Lung (tissue), 12 donors: ENCODE measurements around the gene LAMC3. TPM values are rescaled to one million over a fixed set of nuclear protein-coding genes. Genes with fewer than 3 reads are reported as not detected.

Experiments used
- ATAC-seq: fragments of 200-7000 bp; cut with Tn5 transposase; one replicate; pipeline ENCODE4 v1.9.1; 2020; ENCODE audit warnings: moderate number of reproducible peaks; ENCODE audit not compliant: insufficient read depth, low FRiP score
- DNase-seq, 3 donors: peaks; one replicate each; pipeline ENCODE4 v3.0.0-alpha.2; 2013 to 2017
- H3K27ac ChIP-seq, 2 donors: one replicate each; pipeline ENCODE4 v1.5.1; 2013; ENCODE audit warnings: mild to moderate bottlenecking in 2 of 2, moderate library complexity in 2 of 2, control low read depth in 1 of 2, inconsistent platforms in 1 of 2, low read depth in 1 of 2, low read length in 1 of 2
- H3K27me3 ChIP-seq, 3 donors: one replicate each; pipeline ENCODE4 v1.5.1; 2013; ENCODE audit warnings: low read length in 2 of 3; ENCODE audit not compliant: control insufficient read depth in 3 of 3, insufficient read depth in 3 of 3
- H3K36me3 ChIP-seq, 4 donors: one replicate each; pipeline ENCODE4 v1.5.1; 2013; ENCODE audit warnings: low read length in 4 of 4, mild to moderate bottlenecking in 1 of 4, moderate library complexity in 1 of 4; ENCODE audit not compliant: control insufficient read depth in 4 of 4, insufficient read depth in 4 of 4
- H3K4me1 ChIP-seq, 5 donors: one replicate each; pipeline ENCODE4 v1.5.1; 2013; ENCODE audit warnings: low read length in 5 of 5, mild to moderate bottlenecking in 2 of 5, moderate library complexity in 1 of 5; ENCODE audit not compliant: control insufficient read depth in 5 of 5, insufficient read depth in 5 of 5
- H3K4me3 ChIP-seq: one replicate; pipeline ENCODE4 v1.5.1; 2013; ENCODE audit warnings: mild to moderate bottlenecking, control low read depth, moderate library complexity
- H3K9ac ChIP-seq, 2 donors: one replicate each; pipeline ENCODE4 v1.5.1; 2013; ENCODE audit warnings: low read length in 2 of 2, control low read depth in 1 of 2; ENCODE audit not compliant: insufficient read depth in 1 of 2
- H3K9me3 ChIP-seq, 4 donors: one replicate each; pipeline ENCODE4 v1.5.1; 2013; ENCODE audit warnings: low read length in 3 of 4, mild to moderate bottlenecking in 1 of 4, moderate library complexity in 1 of 4; ENCODE audit not compliant: control insufficient read depth in 4 of 4, insufficient read depth in 3 of 4
- WGBS, 2 donors: extraction: QIAGEN DNeasy Blood & Tissue Kit; methylation state at CpG; one replicate each; pipeline ENCODE4 v1.1.7; 2013; 5-methylcytosine and 5-hydroxymethylcytosine counted together
- polyA plus RNA-seq, 2 donors: library from polyadenylated mRNA; stranded (reverse); fragments of 200-250 nt; gene quantifications; one replicate each; pipeline ENCODE4 v1.2.1, GENCODE V29; 2013
- total RNA-seq, 2 donors: library from RNA; depleted of rRNA in 1 of 2; stranded (reverse); fragments of >200 nt in 1 of 2; gene quantifications; one replicate each; pipeline ENCODE4 v1.2.1, GENCODE V29; 2014 to 2021
- TF ChIP-seq, protein P1 (sequence below): IDR thresholded peaks from 2 replicates; pipeline ENCODE4 v1.5.1; 2012; ENCODE audit warnings: mild to moderate bottlenecking; ENCODE audit errors: control extremely low read depth, extremely low read depth
- donor health status: control.
- donor health status: control.
- donor health status: Bipolar disorder and iron deficiency.
- donor health status: healthy.
- donor health status: DM: yes; HTN: yes; CAD: no.

LAMC3 gene
- total and polyA plus RNA-seq, 4 donors, result 10.5 to 24.3 (median 14.1) TPM

DNA sequence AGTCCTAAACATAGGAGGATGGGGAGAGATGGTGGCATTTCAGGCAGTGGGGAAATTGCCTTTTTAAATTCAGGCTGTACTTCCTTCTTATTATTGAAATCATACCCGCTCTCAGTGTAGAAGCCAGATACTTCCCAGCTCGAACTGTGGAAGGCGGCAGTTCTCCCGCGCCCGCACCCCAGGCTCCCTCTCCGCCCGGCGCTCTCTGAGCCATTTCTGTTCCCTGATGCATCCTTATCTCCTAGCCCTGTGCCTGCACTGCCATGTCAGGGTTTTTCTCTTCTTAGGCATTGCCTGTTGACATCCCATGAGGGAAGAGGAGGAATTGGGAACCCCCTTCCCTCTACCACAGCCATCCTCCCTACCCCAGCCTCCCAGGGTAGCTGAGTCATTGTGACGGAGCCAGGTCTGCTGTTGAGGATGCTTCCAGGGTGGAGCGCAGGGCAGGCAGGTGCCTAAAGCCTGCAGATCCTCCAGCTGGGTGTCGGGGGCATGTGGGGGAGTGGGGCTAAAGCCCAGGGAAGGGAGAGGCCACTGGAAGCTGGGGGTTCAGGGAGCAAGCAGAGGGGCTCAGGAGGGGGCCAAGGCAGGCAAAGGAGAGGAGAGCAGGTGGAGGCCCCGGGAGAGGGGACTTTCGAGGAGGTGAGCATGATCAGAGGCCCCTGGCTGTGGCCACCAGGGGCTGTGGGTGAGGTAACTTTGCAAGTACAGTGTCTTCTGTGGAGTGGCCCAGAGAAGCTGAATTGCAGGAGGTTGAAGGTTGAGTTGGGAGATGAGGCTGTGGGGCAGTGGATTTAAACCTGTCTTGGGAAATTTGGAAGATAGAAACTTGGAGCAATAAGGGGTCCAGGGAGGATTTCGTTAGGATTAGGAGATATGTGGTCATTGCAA lies 16.2 kb downstream of the LAMC3 start:
- H3K36me3 ChIP-seq, result no peaks in the 10 kb centered on the region
- H3K4me3 ChIP-seq, result no peak overlapping the region
- no peak for ATAC-seq
- TF ChIP-seq, protein P1, sequence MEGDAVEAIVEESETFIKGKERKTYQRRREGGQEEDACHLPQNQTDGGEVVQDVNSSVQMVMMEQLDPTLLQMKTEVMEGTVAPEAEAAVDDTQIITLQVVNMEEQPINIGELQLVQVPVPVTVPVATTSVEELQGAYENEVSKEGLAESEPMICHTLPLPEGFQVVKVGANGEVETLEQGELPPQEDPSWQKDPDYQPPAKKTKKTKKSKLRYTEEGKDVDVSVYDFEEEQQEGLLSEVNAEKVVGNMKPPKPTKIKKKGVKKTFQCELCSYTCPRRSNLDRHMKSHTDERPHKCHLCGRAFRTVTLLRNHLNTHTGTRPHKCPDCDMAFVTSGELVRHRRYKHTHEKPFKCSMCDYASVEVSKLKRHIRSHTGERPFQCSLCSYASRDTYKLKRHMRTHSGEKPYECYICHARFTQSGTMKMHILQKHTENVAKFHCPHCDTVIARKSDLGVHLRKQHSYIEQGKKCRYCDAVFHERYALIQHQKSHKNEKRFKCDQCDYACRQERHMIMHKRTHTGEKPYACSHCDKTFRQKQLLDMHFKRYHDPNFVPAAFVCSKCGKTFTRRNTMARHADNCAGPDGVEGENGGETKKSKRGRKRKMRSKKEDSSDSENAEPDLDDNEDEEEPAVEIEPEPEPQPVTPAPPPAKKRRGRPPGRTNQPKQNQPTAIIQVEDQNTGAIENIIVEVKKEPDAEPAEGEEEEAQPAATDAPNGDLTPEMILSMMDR, result no peak
- no peaks in the 10 kb centered on the region for H3K27me3 ChIP-seq
- no peak overlapping the region for H3K27ac ChIP-seq
- WGBS, 2 donors, result 81 to 87% methylated on average over 15 of the region's 15 CpGs
- H3K4me1 ChIP-seq, result no peaks in the 10 kb centered on the region
- no peak for DNase-seq
- peaks cover 0 to 3% (median 0%) of the 10 kb centered on the region in 4 donors for H3K9me3 ChIP-seq
- H3K9ac ChIP-seq, result no peak overlapping the region

DNA sequence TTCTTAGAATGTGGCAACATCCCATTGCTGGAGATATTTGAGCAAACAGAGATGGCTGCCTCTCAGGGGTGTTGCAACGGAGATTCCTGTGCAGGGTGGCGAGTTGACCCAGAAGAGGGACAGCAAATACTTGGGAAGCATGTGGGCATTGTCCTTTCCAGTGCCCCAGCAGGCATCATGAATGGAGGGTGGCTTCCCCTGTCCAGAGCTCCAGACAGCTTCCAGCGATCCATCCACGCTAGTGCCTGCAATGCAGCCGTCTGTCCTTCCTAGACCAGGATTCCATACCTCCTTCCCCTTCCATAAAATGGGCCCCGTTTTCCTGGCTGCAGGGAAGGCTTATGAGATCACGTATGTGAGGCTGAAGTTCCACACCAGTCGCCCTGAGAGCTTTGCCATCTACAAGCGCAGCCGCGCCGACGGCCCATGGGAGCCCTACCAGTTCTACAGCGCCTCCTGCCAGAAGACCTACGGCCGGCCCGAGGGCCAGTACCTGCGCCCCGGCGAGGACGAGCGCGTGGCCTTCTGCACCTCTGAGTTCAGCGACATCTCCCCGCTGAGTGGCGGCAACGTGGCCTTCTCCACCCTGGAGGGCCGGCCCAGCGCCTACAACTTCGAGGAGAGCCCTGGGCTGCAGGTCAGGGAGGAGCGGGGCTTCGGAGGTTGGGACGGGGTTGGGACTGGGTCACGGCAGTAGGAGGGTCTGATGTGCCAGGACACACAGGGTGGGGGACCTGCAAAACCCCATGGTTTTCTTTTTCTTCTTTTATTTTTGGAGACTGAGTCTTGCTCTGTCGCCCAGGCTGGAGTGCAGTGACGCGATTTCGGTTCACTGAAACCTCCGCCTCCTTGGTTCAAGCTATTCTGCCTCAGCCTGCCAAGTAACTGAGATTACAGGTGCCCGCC lies 17.2 kb downstream of the LAMC3 start:
- Histone ChIP-seq H3K27ac (no peak overlapping the region), H3K36me3 (no peaks in the 10 kb centered on the region), H3K9me3 (no peaks in the 10 kb centered on the region), H3K9ac (no peak overlapping the region), H3K4me1 (no peaks in the 10 kb centered on the region), H3K27me3 (no peaks in the 10 kb centered on the region), H3K4me3 (no peak overlapping the region)
- DNase-seq (no peak), ATAC-seq (no peak)
- TF ChIP-seq, protein P1, result no peak
- 90 to 93% methylated on average over 40 of the region's 40 CpGs for WGBS, 2 donors

DNA sequence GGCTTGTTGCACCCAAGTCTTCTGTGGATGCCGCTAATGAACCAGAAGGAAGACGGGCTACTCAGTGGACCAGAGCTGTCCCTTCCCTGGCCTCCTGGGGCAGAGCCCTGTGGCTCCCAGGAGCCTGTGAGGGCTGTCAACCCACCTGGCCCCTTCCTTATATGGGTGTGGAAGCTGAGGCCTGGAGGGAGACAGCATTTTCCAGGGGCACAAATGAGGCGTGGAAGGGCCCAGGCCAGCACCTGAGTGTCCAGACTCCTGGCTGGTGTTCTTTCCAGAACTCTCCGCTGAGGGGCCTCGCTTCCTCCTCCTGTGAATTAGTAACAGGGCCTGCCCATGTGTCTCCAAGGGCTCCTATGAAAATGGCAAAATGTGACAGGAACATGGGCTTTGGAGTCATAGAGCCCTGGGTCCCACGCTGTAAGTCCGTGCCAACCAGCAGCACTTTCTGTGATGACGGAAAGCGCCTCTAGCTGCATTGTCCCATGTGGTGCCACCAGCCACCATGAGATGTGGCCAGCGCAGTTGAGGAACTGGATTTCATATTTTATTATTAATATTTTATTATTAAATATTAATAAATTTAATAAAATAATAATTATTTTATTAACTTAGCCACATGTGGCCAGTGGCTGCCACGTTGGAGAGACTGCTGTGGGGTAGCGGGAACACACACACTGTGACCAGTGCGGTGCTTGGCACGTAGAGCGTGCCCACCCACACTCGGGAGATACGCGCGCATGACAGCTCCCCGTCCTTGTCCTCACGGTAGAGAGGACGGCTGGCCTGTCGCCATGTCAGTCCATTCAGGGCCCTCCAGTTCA lies 18.3 kb downstream of the LAMC3 start:
- Histone ChIP-seq H3K27me3 (no peaks in the 10 kb centered on the region), H3K4me1 (no peaks in the 10 kb centered on the region), H3K9ac (no peak overlapping the region), H3K36me3 (no peaks in the 10 kb centered on the region), H3K27ac (no peak overlapping the region), H3K9me3 (no peaks in the 10 kb centered on the region), H3K4me3 (no peak overlapping the region)
- DNase-seq, result no peak
- no peak for ATAC-seq
- TF ChIP-seq, protein P1, result no peak
- WGBS, 2 donors, result 92 to 93% methylated on average over 23 of the region's 23 CpGs
